ENCODE data around the gene CCDC30. TPM values are rescaled to one million over a fixed set of nuclear protein-coding genes. Genes with fewer than 3 reads are reported as not detected.

The CCDC30 gene
- total and polyA plus RNA-seq, 5 donors from 2014 or later: 0.40 to 6.1 (median 1.3) TPM

GRCh38 chr1:42567038-42567437 is 104.0 kb downstream of the CCDC30 start:
- H3K27ac Mint-ChIP-seq: no peak overlapping the region
- H3K4me3 Mint-ChIP-seq: no peak overlapping the region
- Histone ChIP-seq H3K4me3 (ENCODE audit: low read depth, low read length) (no peak overlapping the region), H3K4me1 (ENCODE audit: control insufficient read depth, insufficient read depth, low read length, poor library complexity, severe bottlenecking) (no peaks in the 10 kb centered on the region), H3K9me3 (ENCODE audit: control insufficient read depth in 2 of 2, low read length in 2 of 2) (no peaks in the 10 kb centered on the region), H3K27me3 (ENCODE audit: control insufficient read depth, insufficient read depth, low read length) (no peaks in the 10 kb centered on the region), H3K36me3 (ENCODE audit: control insufficient read depth, insufficient read depth, low read length) (peaks cover 2% of the 10 kb centered on the region), H3K27ac (ENCODE audit: insufficient read depth, low read length, poor library complexity, severe bottlenecking) (no peak overlapping the region)
- no peaks in the 10 kb centered on the region for H3K4me1 Mint-ChIP-seq
- DNase-seq (no peak), ATAC-seq (ENCODE audit: low read depth in 2 of 2) (no peak)
- peaks cover 9% of the 10 kb centered on the region for H3K36me3 Mint-ChIP-seq
- peaks cover 0 to 2% (median 0%) of the 10 kb centered on the region in 7 donors for H3K9me3 Mint-ChIP-seq
- H3K27me3 Mint-ChIP-seq: peaks cover 6% of the 10 kb centered on the region

GRCh38 chr1:42576935-42577334 is 113.8 kb downstream of the CCDC30 start:
- Mint-ChIP-seq H3K36me3 (no peaks in the 10 kb centered on the region), H3K4me1 (peaks cover 0 to 5% (median 2%) of the 10 kb centered on the region in 4 donors), H3K9me3 (no peaks in the 10 kb centered on the region), H3K4me3 (no peak overlapping the region), H3K27me3 (peaks cover 8% of the 10 kb centered on the region), H3K27ac (no peak overlapping the region)
- Histone ChIP-seq H3K9me3 (ENCODE audit: control insufficient read depth in 2 of 2, low read length in 2 of 2) (no peaks in the 10 kb centered on the region), H3K36me3 (ENCODE audit: control insufficient read depth, insufficient read depth, low read length) (no peaks in the 10 kb centered on the region), H3K4me3 (ENCODE audit: low read depth, low read length) (no peak overlapping the region), H3K27ac (ENCODE audit: insufficient read depth, low read length, poor library complexity, severe bottlenecking) (no peak overlapping the region), H3K27me3 (ENCODE audit: control insufficient read depth, insufficient read depth, low read length) (no peaks in the 10 kb centered on the region), H3K4me1 (ENCODE audit: control insufficient read depth, insufficient read depth, low read length, poor library complexity, severe bottlenecking) (no peaks in the 10 kb centered on the region)
- no peak for ATAC-seq (ENCODE audit: low read depth in 2 of 2)
- no peak for DNase-seq

GRCh38 chr1:42586016-42586415 is 122.9 kb downstream of the CCDC30 start:
- DNase-seq: no peak
- H3K27ac ChIP-seq (ENCODE audit: insufficient read depth, low read length, poor library complexity, severe bottlenecking): no peak overlapping the region
- Mint-ChIP-seq H3K27ac (no peak overlapping the region), H3K36me3 (peaks cover 39% of the 10 kb centered on the region), H3K27me3 (no peaks in the 10 kb centered on the region), H3K4me3 (no peak overlapping the region), H3K9me3 (peaks cover 0 to 14% (median 6%) of the 10 kb centered on the region in 7 donors), H3K4me1 (no peaks in the 10 kb centered on the region)
- no peak for ATAC-seq (ENCODE audit: low read depth in 2 of 2)
- no peak overlapping the region for H3K4me3 ChIP-seq (ENCODE audit: low read depth, low read length)
- peaks cover 2% of the 10 kb centered on the region for H3K36me3 ChIP-seq (ENCODE audit: control insufficient read depth, insufficient read depth, low read length)
- no peaks in the 10 kb centered on the region for H3K27me3 ChIP-seq (ENCODE audit: control insufficient read depth, insufficient read depth, low read length)
- H3K9me3 ChIP-seq (ENCODE audit: control insufficient read depth in 2 of 2, low read length in 2 of 2): peaks cover 13 to 14% of the 10 kb centered on the region in 2 experiments
- no peaks in the 10 kb centered on the region for H3K4me1 ChIP-seq (ENCODE audit: control insufficient read depth, insufficient read depth, low read length, poor library complexity, severe bottlenecking)

- no peaks in the 10 kb centered on the region for H3K27me3 ChIP-seq (ENCODE audit: control insufficient read depth, insufficient read depth, low read length)
- H3K4me1 ChIP-seq (ENCODE audit: control insufficient read depth, insufficient read depth, low read length, poor library complexity, severe bottlenecking): no peaks in the 10 kb centered on the region
- peaks cover 13 to 14% of the 10 kb centered on the region in 2 experiments for H3K9me3 ChIP-seq (ENCODE audit: control insufficient read depth in 2 of 2, low read length in 2 of 2)
- no peak overlapping the region for H3K27ac ChIP-seq (ENCODE audit: insufficient read depth, low read length, poor library complexity, severe bottlenecking)
- no peaks in the 10 kb centered on the region for H3K4me1 Mint-ChIP-seq
- H3K9me3 Mint-ChIP-seq: peaks cover 0 to 14% (median 6%) of the 10 kb centered on the region in 7 donors
- no peak for DNase-seq
- no peak overlapping the region for H3K4me3 ChIP-seq (ENCODE audit: low read depth, low read length)
- no peak overlapping the region for H3K4me3 Mint-ChIP-seq
- peaks cover 43% of the 10 kb centered on the region for H3K36me3 Mint-ChIP-seq
- ATAC-seq (ENCODE audit: low read depth in 2 of 2): no peak
- peaks cover 2% of the 10 kb centered on the region for H3K36me3 ChIP-seq (ENCODE audit: control insufficient read depth, insufficient read depth, low read length)
- no peak overlapping the region for H3K27ac Mint-ChIP-seq
- H3K27me3 Mint-ChIP-seq: no peaks in the 10 kb centered on the region
Measured at GRCh38 chr1:42587753-42588152, 124.7 kb downstream of the CCDC30 start.

- ATAC-seq (ENCODE audit: low read depth in 2 of 2) (no peak), DNase-seq (no peak)
- Mint-ChIP-seq H3K4me3 (no peak overlapping the region), H3K27me3 (peaks cover 14% of the 10 kb centered on the region), H3K9me3 (peaks cover 0 to 7% (median 5%) of the 10 kb centered on the region in 7 donors), H3K27ac (no peak overlapping the region), H3K4me1 (no peaks in the 10 kb centered on the region), H3K36me3 (peaks cover 32% of the 10 kb centered on the region)
- Histone ChIP-seq H3K4me3 (ENCODE audit: low read depth, low read length) (no peak overlapping the region), H3K9me3 (ENCODE audit: control insufficient read depth in 2 of 2, low read length in 2 of 2) (peaks cover 5% of the 10 kb centered on the region in 2 experiments), H3K4me1 (ENCODE audit: control insufficient read depth, insufficient read depth, low read length, poor library complexity, severe bottlenecking) (no peaks in the 10 kb centered on the region), H3K27me3 (ENCODE audit: control insufficient read depth, insufficient read depth, low read length) (peaks cover 3% of the 10 kb centered on the region), H3K36me3 (ENCODE audit: control insufficient read depth, insufficient read depth, low read length) (no peaks in the 10 kb centered on the region), H3K27ac (ENCODE audit: insufficient read depth, low read length, poor library complexity, severe bottlenecking) (no peak overlapping the region)
Measured at GRCh38 chr1:42592811-42593210, 129.7 kb downstream of the CCDC30 start.

GRCh38 chr1:42593486-42594100 is 130.5 kb downstream of the CCDC30 start:
- Mint-ChIP-seq H3K27ac (no peak overlapping the region), H3K9me3 (peaks cover 0 to 2% (median 0%) of the 10 kb centered on the region in 7 donors), H3K27me3 (peaks cover 15% of the 10 kb centered on the region), H3K4me3 (no peak overlapping the region), H3K36me3 (peaks cover 24% of the 10 kb centered on the region), H3K4me1 (no peaks in the 10 kb centered on the region)
- H3K27ac ChIP-seq (ENCODE audit: insufficient read depth, low read length, poor library complexity, severe bottlenecking): no peak overlapping the region
- no peaks in the 10 kb centered on the region for H3K36me3 ChIP-seq (ENCODE audit: control insufficient read depth, insufficient read depth, low read length)
- DNase-seq: no peak
- H3K27me3 ChIP-seq (ENCODE audit: control insufficient read depth, insufficient read depth, low read length): peaks cover 3% of the 10 kb centered on the region
- ATAC-seq (ENCODE audit: low read depth in 2 of 2): no peak
- H3K9me3 ChIP-seq (ENCODE audit: control insufficient read depth in 2 of 2, low read length in 2 of 2): no peaks in the 10 kb centered on the region
- no peaks in the 10 kb centered on the region for H3K4me1 ChIP-seq (ENCODE audit: control insufficient read depth, insufficient read depth, low read length, poor library complexity, severe bottlenecking)
- H3K4me3 ChIP-seq (ENCODE audit: low read depth, low read length): no peak overlapping the region

GRCh38 chr1:42601472-42601871 is 138.4 kb downstream of the CCDC30 start:
- Histone ChIP-seq H3K4me1 (ENCODE audit: control insufficient read depth, insufficient read depth, low read length, poor library complexity, severe bottlenecking) (no peaks in the 10 kb centered on the region), H3K36me3 (ENCODE audit: control insufficient read depth, insufficient read depth, low read length) (no peaks in the 10 kb centered on the region), H3K27ac (ENCODE audit: insufficient read depth, low read length, poor library complexity, severe bottlenecking) (no peak overlapping the region), H3K9me3 (ENCODE audit: control insufficient read depth in 2 of 2, low read length in 2 of 2) (peaks cover 0 to 2% of the 10 kb centered on the region in 2 experiments), H3K4me3 (ENCODE audit: low read depth, low read length) (no peak overlapping the region), H3K27me3 (ENCODE audit: control insufficient read depth, insufficient read depth, low read length) (peaks cover 3% of the 10 kb centered on the region)
- Mint-ChIP-seq H3K4me3 (no peak overlapping the region), H3K4me1 (no peaks in the 10 kb centered on the region), H3K36me3 (no peaks in the 10 kb centered on the region), H3K9me3 (peaks cover 0 to 9% (median 2%) of the 10 kb centered on the region in 7 donors), H3K27me3 (peaks cover 23% of the 10 kb centered on the region), H3K27ac (no peak overlapping the region)
- no peak for DNase-seq
- no peak for ATAC-seq (ENCODE audit: low read depth in 2 of 2)

GRCh38 chr1:42613803-42614131 is 150.7 kb downstream of the CCDC30 start:
- H3K27me3 Mint-ChIP-seq: peaks cover 8% of the 10 kb centered on the region
- ATAC-seq (ENCODE audit: low read depth in 2 of 2): no peak
- no peak overlapping the region for H3K4me3 Mint-ChIP-seq
- H3K4me1 Mint-ChIP-seq: no peaks in the 10 kb centered on the region
- DNase-seq: no peak
- H3K36me3 Mint-ChIP-seq: peaks cover 4% of the 10 kb centered on the region
- H3K27ac Mint-ChIP-seq: no peak overlapping the region
- Histone ChIP-seq H3K27me3 (ENCODE audit: control insufficient read depth, insufficient read depth, low read length) (no peaks in the 10 kb centered on the region), H3K27ac (ENCODE audit: insufficient read depth, low read length, poor library complexity, severe bottlenecking) (no peak overlapping the region), H3K4me1 (ENCODE audit: control insufficient read depth, insufficient read depth, low read length, poor library complexity, severe bottlenecking) (no peaks in the 10 kb centered on the region), H3K9me3 (ENCODE audit: control insufficient read depth in 2 of 2, low read length in 2 of 2) (no peaks in the 10 kb centered on the region), H3K4me3 (ENCODE audit: low read depth, low read length) (no peak overlapping the region), H3K36me3 (ENCODE audit: control insufficient read depth, insufficient read depth, low read length) (no peaks in the 10 kb centered on the region)
- peaks cover 0 to 3% (median 0%) of the 10 kb centered on the region in 7 donors for H3K9me3 Mint-ChIP-seq
